GM06990 (cell line): ENCODE data around the gene MMP26.

Experiments used
- DNase-seq: peaks from one replicate; pipeline ENCODE4 v3.0.0-alpha.2; 2011; ENCODE audit not compliant: insufficient read length; ENCODE audit errors: extremely low read depth
- H3K27me3 ChIP-seq: replicated peaks from 2 replicates; pipeline ENCODE4 v1.6.0; 2011; ENCODE audit warnings: low read length; ENCODE audit not compliant: control insufficient read depth, insufficient read depth
- H3K36me3 ChIP-seq: 2 replicates; pipeline ENCODE4 v1.5.1; 2011; ENCODE audit warnings: low read length; ENCODE audit not compliant: control insufficient read depth, insufficient read depth
- H3K4me3 ChIP-seq: replicated peaks from 2 replicates; pipeline ENCODE4 v1.5.1; 2011; ENCODE audit warnings: low read depth, mild to moderate bottlenecking, control low read depth, low read length
- TF ChIP-seq, protein P1 (sequence below): IDR thresholded peaks from 2 replicates; pipeline ENCODE4 v1.5.1; 2011; ENCODE audit warnings: low read length, control low read depth, mild to moderate bottlenecking, inconsistent platforms; ENCODE audit not compliant: insufficient read depth, poor library complexity, severe bottlenecking

MMP26 gene

GRCh38 chr11:4727171-4727570, 22.6 kb downstream of the MMP26 start:
- H3K36me3 ChIP-seq, result no peaks in the 10 kb centered on the region
- no peak overlapping the region for H3K4me3 ChIP-seq
- no peak for DNase-seq
- TF ChIP-seq, protein P1, sequence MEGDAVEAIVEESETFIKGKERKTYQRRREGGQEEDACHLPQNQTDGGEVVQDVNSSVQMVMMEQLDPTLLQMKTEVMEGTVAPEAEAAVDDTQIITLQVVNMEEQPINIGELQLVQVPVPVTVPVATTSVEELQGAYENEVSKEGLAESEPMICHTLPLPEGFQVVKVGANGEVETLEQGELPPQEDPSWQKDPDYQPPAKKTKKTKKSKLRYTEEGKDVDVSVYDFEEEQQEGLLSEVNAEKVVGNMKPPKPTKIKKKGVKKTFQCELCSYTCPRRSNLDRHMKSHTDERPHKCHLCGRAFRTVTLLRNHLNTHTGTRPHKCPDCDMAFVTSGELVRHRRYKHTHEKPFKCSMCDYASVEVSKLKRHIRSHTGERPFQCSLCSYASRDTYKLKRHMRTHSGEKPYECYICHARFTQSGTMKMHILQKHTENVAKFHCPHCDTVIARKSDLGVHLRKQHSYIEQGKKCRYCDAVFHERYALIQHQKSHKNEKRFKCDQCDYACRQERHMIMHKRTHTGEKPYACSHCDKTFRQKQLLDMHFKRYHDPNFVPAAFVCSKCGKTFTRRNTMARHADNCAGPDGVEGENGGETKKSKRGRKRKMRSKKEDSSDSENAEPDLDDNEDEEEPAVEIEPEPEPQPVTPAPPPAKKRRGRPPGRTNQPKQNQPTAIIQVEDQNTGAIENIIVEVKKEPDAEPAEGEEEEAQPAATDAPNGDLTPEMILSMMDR, result no peak
- H3K27me3 ChIP-seq, result no peaks in the 10 kb centered on the region

DNA sequence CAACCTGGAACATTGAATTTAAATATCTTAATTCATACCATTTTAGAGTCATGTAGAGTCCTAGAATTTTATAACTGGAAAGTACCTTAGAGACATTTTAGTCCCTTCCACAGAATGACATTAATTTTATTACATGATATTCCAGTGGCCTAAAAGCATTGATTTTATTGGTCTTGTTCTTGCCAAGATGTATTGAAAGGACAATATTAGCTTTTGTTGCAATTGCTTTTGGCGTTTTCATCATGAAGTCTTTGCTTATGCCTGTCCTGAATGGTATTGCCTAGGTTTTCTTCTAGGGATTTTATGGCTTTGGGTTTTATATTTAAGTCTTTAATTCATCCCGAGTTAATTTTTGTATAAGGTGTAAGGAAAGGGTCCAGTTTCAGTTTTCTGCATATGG, 36.2 kb downstream of the MMP26 start:
- DNase-seq, result no peak

GRCh38 chr11:4748438-4748837, 43.9 kb downstream of the MMP26 start:
- Histone ChIP-seq H3K4me3 (no peak overlapping the region), H3K36me3 (no peaks in the 10 kb centered on the region), H3K27me3 (no peaks in the 10 kb centered on the region)
- DNase-seq, result no peak
- TF ChIP-seq, protein P1, result no peak

More for the DNA sequence above, 36.2 kb downstream of the MMP26 start:
- Histone ChIP-seq H3K4me3 (no peak overlapping the region), H3K27me3 (no peaks in the 10 kb centered on the region), H3K36me3 (no peaks in the 10 kb centered on the region)
- TF ChIP-seq, protein P1, result no peak

DNA sequence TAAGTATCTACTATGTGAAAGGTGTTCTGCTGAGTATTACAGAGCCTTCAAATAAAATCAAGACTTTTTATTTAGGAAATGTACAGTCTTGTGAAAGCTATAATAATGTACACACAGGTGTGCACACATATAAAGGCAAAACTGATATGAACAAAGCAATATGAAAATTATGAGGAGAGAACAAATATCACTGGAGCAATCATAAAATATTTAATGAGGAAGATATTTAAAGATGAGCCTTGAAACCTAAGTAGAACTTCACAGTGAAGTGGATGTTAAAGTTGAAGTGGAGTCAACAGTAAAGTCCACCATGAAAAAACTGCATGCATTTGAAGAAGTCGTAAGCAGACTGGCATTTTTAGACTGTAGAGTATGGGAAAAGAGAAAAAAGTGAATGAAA, 46.6 kb downstream of the MMP26 start:
- no peaks in the 10 kb centered on the region for H3K36me3 ChIP-seq
- H3K4me3 ChIP-seq, result no peak overlapping the region
- DNase-seq, result no peak
- TF ChIP-seq, protein P1, result no peak
- no peaks in the 10 kb centered on the region for H3K27me3 ChIP-seq
